Lung microvascular endothelial cell (primary cell): ENCODE measurements around the gene CRIM1. TPM values are rescaled to one million over a fixed set of nuclear protein-coding genes. Genes with fewer than 3 reads are reported as not detected.

Experiments
- DNase-seq, 2 donors: peaks; one replicate each; pipeline versions ENCODE4 v3.0.0 to v3.0.0-alpha.2; 2010; ENCODE audit warnings: low read depth in 2 of 2
- total RNA-seq: library from RNA; depleted of rRNA; stranded (reverse); fragments of >200 nt; gene quantifications from 2 replicates; pipeline ENCODE4 v1.2.1, GENCODE V29; 2014

CRIM1 gene
- total RNA-seq, 1 donor from 2014 or later = 583 TPM

DNA sequence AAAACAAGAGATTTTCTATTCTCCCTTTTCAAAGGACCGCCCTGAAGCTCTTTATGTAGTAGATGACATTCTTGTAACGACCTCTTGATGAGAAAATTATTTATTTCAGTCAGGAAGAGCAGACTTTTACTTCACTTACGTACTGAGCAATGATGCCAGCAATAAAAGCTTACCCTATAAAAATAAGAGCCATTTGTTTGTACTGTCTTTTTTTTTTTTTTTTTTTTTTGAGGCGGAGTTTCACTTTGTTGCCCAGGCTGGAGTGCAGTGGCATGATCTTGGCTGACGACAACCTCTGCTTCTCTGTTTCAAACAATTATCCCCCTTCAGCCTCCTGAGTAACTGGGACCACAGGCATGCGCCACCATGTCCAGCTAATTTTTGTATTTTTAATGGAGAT, 39.2 kb downstream of the CRIM1 start:
- peak; percentile 53 to 63 for DNase-seq

DNA sequence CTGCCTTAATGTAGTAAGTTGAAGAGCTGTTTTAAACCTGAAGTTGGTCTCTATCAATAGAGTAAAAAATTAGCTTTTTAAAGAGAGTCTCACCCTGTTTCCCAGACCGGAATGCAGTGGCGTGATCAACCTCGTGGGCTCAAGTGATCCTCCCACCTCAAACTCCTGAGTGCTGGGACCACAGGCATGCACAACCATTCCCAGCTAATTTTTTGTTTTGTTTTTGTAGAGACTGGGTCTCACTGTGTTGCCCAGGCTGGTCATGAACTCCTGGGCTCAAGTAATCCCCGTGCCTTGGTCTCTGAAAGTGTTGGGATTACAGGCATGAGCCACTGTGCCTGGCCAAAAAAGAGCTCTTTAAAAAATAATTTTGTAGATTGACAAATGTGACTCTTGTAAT, 40.3 kb downstream of the CRIM1 start:
- no peak for DNase-seq

DNA sequence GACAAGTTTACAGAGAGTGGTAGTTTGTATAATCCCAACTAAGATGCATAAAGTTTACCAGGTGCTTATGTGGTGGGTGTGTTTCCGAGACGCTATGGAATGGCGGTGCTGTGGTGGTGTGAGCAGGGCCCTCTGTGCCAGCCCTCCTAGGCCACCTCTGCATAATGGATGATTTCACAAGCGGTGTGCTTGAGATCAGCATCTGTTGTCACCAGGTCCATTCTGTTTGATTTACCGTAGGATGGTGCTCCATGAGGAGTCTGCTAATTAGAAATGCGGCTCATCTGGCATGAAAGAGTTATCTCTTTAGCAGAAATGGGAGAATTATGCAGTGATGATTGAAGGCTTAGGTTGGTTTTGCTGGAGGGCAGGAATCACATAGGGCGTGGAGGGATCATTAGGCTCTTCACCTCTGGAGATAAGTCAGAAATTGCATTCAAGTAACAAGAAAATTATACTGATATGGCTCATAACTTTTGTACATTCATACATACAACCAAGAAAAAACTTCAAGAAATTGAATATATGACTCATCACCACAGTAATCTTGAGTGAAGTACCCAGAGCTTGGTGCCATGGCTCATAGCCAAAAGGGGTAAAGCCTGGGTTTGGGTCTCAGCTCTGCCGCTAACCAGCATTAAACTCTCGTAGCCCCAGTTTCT, 41.4 kb downstream of the CRIM1 start:
- no peak for DNase-seq

DNA sequence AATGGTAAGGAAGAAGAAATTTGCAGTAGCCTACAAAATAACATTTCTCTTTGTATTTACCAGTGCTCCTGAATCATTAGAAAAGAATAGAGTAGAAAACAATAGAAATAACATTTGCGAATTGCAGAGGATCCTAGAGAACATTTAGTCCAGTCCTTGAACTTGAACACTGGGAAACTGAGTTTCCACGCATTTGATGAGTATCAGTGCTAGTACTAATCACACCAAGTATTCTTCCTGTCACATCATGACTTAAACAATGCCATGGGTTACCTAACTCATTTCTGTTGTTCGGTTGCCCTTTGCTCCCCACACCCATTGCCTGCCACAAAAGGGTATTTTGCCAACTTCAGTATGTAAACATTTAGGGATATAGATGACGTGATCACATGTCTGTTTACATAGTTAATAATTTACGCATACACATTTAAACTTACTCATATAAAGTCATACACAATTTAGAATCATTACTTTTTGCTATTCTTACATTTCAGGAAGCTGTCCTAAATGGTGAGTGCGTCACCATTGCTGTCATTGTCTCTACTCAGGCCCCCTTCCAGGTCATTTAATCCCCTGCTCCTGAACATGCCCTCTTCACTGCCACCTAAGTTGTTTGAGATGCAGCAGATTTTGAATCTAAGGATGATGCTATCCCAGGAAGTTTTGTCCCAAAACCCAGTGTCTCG, 42.3 kb downstream of the CRIM1 start:
- peak; percentile 31 to 70 for DNase-seq

DNA sequence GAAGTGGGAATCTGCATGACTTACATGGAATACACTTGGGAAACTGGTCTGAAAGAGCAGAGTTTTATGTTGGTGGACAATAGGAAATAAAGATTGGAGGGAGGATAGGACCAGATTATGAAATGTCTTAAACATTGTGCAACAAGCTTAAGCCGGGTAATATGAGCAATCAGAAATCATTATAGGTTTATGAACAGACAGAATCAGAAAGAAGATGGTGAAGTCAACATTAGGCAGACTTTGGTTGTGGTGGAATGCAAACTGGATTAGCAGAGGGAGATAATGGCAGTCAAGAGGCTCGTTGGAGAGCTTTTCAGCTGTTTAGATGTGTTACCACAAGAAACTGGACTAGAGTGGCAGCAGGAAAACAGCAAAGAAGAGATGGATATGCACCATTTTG, 43.5 kb downstream of the CRIM1 start:
- no peak for DNase-seq

DNA sequence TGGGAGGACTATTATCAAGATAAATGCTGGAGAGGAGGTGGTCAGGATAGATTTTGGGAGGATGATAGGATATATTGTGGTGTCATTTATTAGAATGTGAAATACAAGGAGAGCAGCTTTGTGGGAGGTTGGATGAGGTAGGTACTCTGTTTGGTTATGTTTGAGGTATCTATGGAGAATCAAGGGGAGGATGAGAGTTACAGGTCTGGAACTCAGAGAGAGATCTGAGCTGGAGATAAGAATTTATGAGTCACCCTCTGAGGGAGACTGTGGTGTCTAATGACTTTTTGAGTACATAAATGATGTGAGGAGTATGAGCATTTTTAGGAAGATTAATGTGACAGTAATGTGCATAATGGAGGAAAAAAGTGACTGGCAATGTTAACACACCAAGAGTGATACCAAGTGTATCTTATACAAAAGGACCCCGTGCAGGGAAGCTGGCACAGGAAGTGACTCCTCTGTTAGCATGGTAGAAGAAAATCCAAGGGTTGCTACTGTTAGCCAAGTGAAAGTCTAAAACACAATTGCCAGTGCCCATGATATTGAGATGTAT, 48.2 kb downstream of the CRIM1 start:
- peak; percentile 42 to 91 for DNase-seq

DNA sequence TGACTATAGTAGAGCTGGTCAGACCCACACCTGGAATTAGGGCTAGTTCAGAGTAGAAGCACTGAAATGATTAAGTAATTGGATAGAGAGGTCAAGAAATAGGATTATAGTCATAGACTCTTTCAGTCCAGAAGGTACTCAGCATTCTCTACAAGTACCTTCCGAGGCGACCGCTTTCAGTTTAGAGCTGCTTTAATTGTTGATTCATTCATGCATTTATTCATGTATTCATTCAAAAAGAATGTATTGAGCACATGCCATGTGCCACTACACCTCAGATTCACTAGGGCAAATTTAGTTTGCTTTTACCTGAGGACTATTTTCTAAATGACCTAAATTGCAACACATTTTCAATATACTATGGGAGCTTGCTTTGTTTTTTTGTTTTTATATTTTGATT, 48.7 kb downstream of the CRIM1 start:
- DNase-seq = peak in 1 of 2 donors; percentile 48

DNA sequence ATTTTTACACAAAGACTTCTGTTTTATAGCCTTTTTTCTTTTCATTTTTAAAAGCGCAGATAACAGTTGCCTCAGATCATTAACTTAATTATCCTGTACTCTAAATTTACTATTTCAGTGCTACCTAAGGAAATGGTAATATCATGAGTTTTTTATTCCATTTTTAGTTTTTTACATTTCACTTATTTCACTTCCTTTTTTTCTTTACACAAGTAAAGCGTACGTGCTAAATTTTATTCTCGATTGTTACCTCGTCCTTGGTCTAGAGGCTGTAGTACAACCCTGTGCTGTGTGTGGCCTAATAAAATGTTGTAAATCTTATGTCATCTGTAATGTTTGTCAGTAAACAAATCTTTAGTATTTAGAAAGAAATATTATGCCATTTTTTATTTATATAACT, 49.2 kb downstream of the CRIM1 start:
- no peak for DNase-seq

DNA sequence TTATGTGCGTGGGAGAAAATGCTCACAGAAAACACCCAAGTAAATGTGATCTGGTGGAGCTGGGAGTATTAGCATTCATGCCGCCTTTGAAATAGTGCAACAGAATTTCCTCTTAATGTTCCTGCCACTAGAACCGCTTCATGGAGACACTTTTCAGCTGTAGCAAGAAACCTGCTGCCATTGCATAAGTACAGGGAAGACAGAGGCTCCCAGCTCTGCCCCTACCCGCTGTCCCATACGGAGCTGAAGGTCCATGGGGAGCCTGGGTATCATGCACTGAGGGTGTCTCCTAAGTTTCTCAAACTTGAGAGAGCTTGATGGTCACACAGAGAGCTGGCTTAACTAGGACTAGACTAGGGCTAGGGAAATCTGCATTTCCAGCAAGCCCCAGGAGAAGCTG, 49.6 kb downstream of the CRIM1 start:
- DNase-seq = no peak

DNA sequence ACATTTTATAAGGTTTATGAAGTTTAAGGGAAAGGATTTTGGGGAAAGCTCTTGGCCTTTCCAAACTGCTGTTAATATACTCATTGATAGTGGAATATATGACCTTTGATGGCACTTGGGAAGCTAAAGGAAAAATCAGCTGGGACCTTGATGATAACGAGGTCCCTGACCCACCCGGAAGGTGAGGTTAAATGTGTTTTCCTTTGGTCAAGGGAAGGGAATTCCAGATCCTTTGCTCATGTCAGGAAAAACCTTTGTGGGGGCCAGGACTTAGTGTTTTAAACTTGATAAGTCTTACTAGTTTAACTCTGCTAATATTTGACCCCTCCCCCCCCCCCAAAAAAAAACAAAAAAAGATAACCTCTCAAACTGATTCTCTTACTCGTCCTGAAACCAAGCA, 50.7 kb downstream of the CRIM1 start:
- peak; percentile 53 for DNase-seq

DNA sequence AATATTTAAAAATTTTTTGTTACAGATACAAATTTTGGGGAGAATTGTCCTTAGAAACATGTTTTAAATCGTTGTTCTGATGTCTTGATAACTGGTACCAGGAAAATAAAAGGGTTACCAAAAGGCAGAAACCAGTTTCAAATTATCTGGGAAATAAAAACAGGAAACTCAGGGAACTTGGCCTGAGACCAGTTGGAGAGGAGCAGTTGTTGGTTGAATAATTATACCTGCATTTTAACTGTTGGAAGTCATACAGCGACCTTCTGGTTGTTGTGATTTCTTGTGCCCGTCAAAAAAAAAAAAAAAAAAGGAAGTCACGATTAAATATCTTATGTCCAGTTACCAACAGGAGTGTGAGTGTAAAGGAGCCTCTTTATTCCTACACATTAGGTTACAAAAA, 51.8 kb downstream of the CRIM1 start:
- peak in 1 of 2 donors; percentile 77 for DNase-seq

DNA sequence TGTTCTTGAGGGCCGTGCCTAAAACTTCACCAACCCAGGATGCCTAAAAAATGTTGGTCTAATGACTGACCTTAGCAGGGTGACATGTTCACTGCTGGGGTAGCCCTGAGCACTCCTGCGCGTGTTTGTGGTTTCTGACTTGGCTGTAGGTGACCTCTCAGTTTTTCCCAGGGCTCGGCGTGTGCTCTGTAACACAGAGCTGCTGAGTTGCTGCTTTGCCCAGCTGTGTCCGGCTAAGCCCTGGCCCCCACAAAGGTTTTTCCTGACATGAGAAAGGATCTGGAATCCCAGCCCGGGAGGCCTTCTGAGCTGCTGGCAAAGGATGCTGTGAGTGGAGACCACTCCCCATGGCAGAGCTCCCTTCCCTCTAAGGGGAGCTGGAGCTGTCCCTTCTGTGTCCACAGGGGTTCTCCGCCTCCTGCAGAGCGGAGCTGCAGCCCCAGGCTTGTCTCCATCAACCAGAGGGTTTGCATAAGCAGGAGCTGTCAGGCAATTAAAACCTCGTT, 52.7 kb downstream of the CRIM1 start:
- DNase-seq = peak; percentile 90 to 95

DNA sequence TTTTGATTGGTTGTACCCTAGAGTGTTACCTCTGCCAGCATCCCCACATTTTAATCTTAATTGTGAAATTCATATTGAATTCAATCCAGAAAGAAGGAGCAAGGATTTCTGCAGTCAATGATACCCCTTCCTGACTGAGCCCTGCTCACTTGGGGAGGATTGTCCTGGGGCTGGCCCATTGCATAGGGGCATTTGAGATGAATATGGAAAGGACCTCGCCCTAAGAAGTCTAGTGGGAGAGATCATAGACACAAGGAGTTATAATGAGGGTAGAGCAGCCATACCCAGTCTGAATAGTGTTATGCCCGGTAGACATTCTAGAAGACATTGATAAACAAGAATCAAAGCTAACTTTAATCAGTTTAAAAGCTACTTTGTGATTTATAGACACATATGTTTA, 53.8 kb downstream of the CRIM1 start:
- DNase-seq = no peak

DNA sequence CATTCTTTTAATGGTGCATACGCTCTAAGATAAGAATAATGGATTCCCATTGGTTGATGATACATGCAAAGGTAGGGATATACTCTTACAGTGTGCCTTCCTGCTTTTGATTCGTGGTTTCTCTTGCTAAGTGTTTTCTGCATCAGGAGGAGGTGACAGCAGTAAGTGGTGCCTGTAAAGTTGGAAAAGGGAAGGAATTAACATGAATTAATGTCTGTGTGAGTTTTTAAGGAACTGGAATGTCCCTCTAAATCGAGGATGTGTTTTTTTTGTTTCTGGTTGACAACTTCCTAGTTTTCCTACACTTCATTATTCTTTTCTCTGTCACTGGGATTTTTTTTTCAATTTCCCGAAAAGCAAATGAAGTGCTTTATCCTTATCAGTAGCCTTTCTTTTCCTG, 54.4 kb downstream of the CRIM1 start:
- DNase-seq = peak; percentile 62 to 69

DNA sequence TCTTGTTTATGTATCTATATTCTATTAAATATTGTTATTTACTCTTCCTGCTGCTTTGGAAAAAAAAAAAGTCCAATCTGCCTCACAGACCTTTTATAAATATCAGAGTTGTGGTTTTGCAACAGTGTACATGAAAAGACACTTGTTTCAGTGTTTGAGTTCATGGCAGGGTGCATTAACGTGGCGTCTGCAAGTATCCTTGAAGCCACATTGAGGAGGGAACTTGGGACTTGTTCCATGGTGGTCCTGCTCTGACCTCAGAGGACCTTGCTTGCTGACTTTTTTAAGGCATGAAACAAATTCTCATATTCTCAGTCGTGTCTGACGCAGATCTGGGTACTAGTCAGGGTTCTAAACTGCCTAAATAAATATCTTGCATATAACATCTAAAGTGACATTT, 55.1 kb downstream of the CRIM1 start:
- no peak for DNase-seq

DNA sequence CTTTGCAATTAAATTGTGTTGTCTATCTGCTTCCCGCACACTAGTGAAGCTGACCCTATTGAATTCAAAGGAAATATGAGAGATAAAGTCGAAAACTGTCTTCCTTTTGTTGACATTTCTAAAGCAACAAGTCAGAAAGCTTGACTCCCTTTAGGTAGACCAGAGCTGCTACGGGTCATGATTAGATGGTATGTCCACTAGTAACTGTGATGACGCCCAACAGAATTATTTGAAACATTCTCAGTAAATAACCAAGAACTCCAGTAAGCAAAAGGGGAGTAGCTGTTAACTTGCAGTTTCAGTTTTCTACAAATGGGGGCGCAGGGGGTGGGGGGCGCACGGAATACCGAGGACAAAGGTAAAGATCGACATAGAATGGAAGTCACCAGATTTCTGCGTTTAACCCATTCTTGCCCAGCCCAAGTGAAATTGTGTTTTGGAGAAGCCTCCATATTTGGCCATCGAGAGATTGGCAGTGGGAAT, 56.4 kb downstream of the CRIM1 start:
- DNase-seq = peak; percentile 66 to 76

DNA sequence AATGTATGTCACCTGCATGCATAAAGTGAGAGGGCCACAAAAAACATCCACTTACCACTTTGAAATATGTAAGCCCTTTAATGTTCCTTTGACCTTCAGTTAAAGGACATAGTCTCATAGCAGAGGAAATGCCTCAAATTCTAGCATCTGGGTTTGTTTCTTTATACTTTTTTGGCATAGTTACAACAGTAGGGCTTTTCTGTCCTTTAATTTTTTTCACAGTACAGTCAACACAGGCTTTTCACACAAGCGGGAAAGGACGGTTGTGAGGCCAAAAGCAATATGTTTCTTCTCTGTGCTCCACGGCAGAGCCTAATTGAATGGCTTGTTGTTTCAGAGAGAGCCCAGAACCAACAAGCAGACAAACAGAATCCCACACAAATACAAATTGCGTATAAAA, 57.6 kb downstream of the CRIM1 start:
- DNase-seq = peak; percentile 80 to 88

DNA sequence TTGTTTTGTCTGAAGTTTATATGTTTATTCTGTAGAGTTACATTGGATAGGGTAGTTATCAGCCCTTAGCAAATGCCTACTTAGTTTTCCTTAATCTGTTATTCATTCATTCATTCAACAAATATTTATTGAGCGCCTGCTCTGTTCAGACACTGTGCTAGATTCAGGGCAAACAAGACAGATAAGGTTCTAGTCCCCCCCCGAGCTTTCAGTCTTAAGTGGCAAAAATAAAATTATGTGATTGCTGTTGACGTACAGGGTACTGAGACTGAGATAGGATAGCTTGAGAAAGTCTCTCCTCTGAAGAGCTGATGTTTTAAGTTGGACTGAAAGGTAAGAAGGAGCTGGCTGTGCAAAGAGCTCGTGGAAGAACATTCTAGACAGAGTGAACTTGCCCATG, 58.7 kb downstream of the CRIM1 start:
- no peak for DNase-seq

DNA sequence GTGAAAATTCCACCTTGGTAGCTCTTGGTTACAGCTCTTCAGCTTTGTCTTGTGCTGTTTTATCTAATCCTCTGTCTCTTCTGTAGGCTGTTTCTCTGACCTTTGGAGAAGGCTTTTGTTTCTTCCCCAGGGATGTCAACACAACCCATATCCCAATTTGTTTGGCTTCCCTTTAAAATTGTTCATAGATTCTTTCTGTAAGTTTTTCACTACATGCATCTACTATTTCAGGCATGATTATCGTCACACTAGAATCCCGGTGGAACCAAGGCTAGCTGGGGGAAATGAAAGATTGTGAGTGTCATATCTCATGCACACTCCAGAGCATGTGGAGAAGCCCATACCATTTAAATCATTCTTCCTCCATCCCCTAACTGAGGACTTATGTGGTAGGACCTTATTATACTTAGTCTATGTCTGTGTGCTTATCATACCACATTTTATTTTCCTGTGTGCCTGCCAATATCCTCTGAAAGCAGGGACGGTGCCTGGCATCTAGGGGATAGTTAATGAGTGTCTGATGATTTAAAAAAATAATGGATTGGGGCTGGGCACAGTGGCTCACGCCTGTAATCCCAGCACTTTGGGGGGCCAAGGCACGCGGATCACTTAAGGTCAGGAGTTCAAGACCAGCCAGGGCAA, 59.9 kb downstream of the CRIM1 start:
- peak in 1 of 2 donors; percentile 46 for DNase-seq

DNA sequence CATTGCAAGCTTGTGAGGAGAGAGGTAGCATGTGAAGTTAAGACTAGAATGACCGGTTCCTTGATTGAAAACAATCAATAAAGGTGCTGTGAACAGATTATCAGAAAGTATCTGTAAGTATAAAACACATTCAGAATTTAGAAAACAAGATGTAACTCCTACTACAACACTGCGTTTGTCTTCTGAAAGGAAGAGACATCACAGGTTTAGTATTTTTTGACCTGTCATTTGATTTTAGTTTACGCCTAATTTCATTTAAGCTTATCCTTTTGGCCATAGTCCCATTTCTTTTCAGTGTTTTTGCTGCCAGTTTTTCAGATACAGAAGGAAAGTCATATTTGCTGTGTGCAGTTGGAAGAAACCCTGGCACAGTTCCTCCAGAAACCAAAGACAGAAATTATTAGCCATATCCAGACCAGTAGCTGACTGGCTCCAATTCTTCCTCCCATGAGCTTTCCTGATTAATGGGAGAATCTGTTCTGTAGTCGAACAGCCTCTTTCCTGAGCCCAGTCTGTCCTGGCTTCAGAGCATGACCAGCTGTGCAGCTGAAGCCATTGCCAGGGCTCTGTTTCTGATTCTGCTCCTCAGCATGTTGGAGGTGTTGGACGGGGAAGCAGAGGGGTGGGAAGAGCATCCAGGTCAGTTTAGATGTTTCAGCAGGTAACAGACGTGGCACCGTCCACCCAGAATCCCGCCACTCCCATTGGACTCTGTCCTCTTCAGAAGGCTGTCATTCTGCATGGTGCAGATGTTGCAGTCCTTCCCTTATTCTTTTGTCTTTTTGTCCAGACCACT, 61.0 kb downstream of the CRIM1 start:
- no peak for DNase-seq

DNA sequence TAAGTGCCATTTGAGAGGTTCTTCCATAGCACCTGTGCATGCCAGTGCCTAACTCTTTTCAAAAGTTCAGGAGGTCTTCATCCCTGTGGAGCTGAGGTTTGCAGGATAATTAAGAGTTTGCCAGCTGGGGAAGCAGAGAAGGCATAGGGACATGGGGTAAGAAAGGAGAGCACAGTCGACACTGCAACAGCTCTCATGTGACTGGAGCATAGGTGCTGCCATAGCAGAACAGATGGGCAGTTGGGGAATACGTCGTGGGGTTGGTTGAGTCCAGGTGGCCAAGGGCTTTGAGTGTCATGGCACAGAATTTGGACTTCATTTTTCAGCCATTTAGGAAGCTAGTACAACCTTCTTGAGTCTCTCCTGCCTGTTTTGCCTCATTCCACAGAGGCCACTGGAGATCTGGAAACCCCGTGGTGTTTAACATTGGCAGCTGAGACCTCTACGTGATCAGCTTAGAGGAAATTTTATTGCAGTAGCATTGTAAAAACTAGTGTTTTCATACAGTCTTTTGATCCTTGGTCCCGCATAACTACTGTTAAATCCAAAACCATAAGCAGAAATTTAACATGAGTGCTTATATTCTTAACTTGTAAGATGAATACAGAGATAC, 65.1 kb downstream of the CRIM1 start:
- no peak for DNase-seq
